ENCODE results near the gene MCCC2. TPM values are rescaled to one million over a fixed set of nuclear protein-coding genes. Genes with fewer than 3 reads are reported as not detected.

Gene MCCC2
- total and polyA plus RNA-seq, 2 of the 4 experiments (the other 2 are of a cell fraction): 18.0 to 22.0 TPM

GRCh38 chr5:71680510-71680909 is 93.4 kb downstream of the MCCC2 start:
- CTCF ChIA-PET: no interaction called here
- H3K9ac ChIP-seq (ENCODE audit: low read depth, low read length): no peak overlapping the region
- no peak overlapping the region for H3K56ac ChIP-seq (ENCODE audit: extremely low read depth, insufficient read depth, low read length)
- H3K27me3 ChIP-seq (ENCODE audit: control insufficient read depth, insufficient read depth, low read length): peaks cover 18% of the 10 kb centered on the region
- H4K5ac ChIP-seq (ENCODE audit: low read depth, low read length): no peak overlapping the region
- no peaks in the 10 kb centered on the region for H4K20me1 ChIP-seq (ENCODE audit: insufficient read depth, low read length)
- no peaks in the 10 kb centered on the region for H3K79me1 ChIP-seq (ENCODE audit: low read depth in 1 of 2, low read length in 2 of 2)
- H3K27ac ChIP-seq (ENCODE audit: insufficient read depth, low read length): no peak overlapping the region
- no peak overlapping the region for H2BK120ac ChIP-seq (ENCODE audit: low read depth, low read length)
- in situ Hi-C loops (cut with MboI; ENCODE audit: low sequenced_read_pairs) (no loop called here), dilution Hi-C loops (cut with HindIII; ENCODE audit: low sequenced_read_pairs, unreplicated experiment) (no loop called here), intact Hi-C loops (cut with micrococcal nuclease) (no loop called here)
- no CpG with 5 or more reads among the region's 2 CpGs for WGBS, 2 experiments (ENCODE audit: extremely low coverage in 2 of 2, insufficient read length in 1 of 2)
- H3K18ac ChIP-seq (ENCODE audit: low read depth, low read length): no peak overlapping the region
- no peak overlapping the region for H3K4me3 ChIP-seq (ENCODE audit: insufficient read depth, low read depth, low read length)
- H2AK5ac ChIP-seq (ENCODE audit: low read depth, low read length): no peak overlapping the region
- no peak overlapping the region for H3K4me2 ChIP-seq (ENCODE audit: low read depth, low read length)
- POLR2A ChIA-PET (ENCODE audit: unreplicated experiment): no interaction called here
- H2AK9ac ChIP-seq (replicated peaks; ENCODE audit: low read depth, low read length, poor library complexity): no peak overlapping the region
- no peak overlapping the region for H3K23ac ChIP-seq (ENCODE audit: low read depth, low read length)
- no peak overlapping the region for H3K14ac ChIP-seq (replicated peaks; ENCODE audit: low read depth, low read length)
- ATAC-seq (ENCODE audit: low read depth): no peak
- no peak overlapping the region for H2BK20ac ChIP-seq (ENCODE audit: low read depth, low read length)
- no peak overlapping the region for H4K8ac ChIP-seq (ENCODE audit: low read depth in 2 of 2, low read length in 2 of 2)
- H3K36me3 ChIP-seq (ENCODE audit: control insufficient read depth, insufficient read depth, low read length): no peaks in the 10 kb centered on the region
- H3K4me1 ChIP-seq (ENCODE audit: control insufficient read depth, insufficient read depth, low read length): no peaks in the 10 kb centered on the region
- no peak overlapping the region for H2AFZ ChIP-seq (replicated peaks; ENCODE audit: low read length, poor library complexity)
- no peak for DNase-seq
- no peak overlapping the region for H4K91ac ChIP-seq (ENCODE audit: insufficient read depth, low read depth, low read length)
- no peak overlapping the region for H2BK15ac ChIP-seq (ENCODE audit: low read depth, low read length)
- H3K4ac ChIP-seq (ENCODE audit: low read depth, low read length): no peak overlapping the region
- H3K9me3 ChIP-seq (ENCODE audit: control insufficient read depth, insufficient read depth, low read length): no peaks in the 10 kb centered on the region
- H3K9me1 ChIP-seq (ENCODE audit: insufficient read depth, low read length): no peaks in the 10 kb centered on the region
- BruUV-seq (replicated peaks): no TSS peak
- H2BK5ac ChIP-seq (ENCODE audit: low read depth, low read length, poor library complexity, severe bottlenecking): no peak overlapping the region
- TF ChIP-seq RFX5 (IDR thresholded peaks at IDR 0.05; ENCODE audit: low read depth, low read length): no peak
- no peak for TF ChIP-seq SMC3 (IDR thresholded peaks at IDR 0.05; ENCODE audit: low read depth, low read length)
- TF ChIP-seq MAZ (IDR thresholded peaks at IDR 0.05; ENCODE audit: borderline replicate concordance, low read depth, low read length): no peak
- no peak for TF ChIP-seq RAD21 (IDR thresholded peaks at IDR 0.05; ENCODE audit: low read length)
- TF ChIP-seq, protein P1, sequence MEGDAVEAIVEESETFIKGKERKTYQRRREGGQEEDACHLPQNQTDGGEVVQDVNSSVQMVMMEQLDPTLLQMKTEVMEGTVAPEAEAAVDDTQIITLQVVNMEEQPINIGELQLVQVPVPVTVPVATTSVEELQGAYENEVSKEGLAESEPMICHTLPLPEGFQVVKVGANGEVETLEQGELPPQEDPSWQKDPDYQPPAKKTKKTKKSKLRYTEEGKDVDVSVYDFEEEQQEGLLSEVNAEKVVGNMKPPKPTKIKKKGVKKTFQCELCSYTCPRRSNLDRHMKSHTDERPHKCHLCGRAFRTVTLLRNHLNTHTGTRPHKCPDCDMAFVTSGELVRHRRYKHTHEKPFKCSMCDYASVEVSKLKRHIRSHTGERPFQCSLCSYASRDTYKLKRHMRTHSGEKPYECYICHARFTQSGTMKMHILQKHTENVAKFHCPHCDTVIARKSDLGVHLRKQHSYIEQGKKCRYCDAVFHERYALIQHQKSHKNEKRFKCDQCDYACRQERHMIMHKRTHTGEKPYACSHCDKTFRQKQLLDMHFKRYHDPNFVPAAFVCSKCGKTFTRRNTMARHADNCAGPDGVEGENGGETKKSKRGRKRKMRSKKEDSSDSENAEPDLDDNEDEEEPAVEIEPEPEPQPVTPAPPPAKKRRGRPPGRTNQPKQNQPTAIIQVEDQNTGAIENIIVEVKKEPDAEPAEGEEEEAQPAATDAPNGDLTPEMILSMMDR (conservative IDR thresholded peaks at IDR 0.05; ENCODE audit: low read depth, low read length): no peak
- no peak for TF ChIP-seq BHLHE40 (IDR thresholded peaks at IDR 0.05; ENCODE audit: low read depth, low read length)

Data from IMR-90 (cell line).